Measurements from ENCODE around the gene AQR.
"Not testable (repeated sequence)": the region's sequence is repeated elsewhere in the genome, so short reads cannot be mapped to it uniquely, and the experiment has no call there.

The AQR gene

GRCh38 chr15:34869110-34869509, 100.4 kb downstream of the AQR start:
- DNase-seq = no peak

GRCh38 chr15:34865531-34865930, 104.0 kb downstream of the AQR start:
- DNase-seq = no peak

- no peak for DNase-seq
These were observed 108.3 kb downstream of the AQR start for GRCh38 chr15:34861214-34861613.

- DNase-seq = no peak
These were observed 113.6 kb downstream of the AQR start for GRCh38 chr15:34855893-34856292.

GRCh38 chr15:34855413-34855812, 114.1 kb downstream of the AQR start:
- DNase-seq = no peak

GRCh38 chr15:34854232-34854631, 115.3 kb downstream of the AQR start:
- no peak for DNase-seq

- DNase-seq = no peak
These were observed 116.4 kb downstream of the AQR start for GRCh38 chr15:34853001-34853758.

- no peak for DNase-seq
These were observed 117.8 kb downstream of the AQR start for GRCh38 chr15:34851751-34852150.

GRCh38 chr15:34851007-34851406, 118.5 kb downstream of the AQR start:
- no peak for DNase-seq

- DNase-seq = no peak
These were observed 119.4 kb downstream of the AQR start for GRCh38 chr15:34850121-34850520.

- no peak for DNase-seq
These were observed 120.1 kb downstream of the AQR start for GRCh38 chr15:34849364-34849959.

GRCh38 chr15:34847598-34847997, 121.9 kb downstream of the AQR start:
- DNase-seq = no peak

- no peak for DNase-seq
These were observed 128.2 kb downstream of the AQR start for GRCh38 chr15:34841262-34841725.

GRCh38 chr15:34838282-34838681, 131.3 kb downstream of the AQR start:
- DNase-seq = no peak

GRCh38 chr15:34837246-34838016, 132.1 kb downstream of the AQR start:
- no peak for DNase-seq

GRCh38 chr15:34828145-34828911, 141.2 kb downstream of the AQR start:
- DNase-seq = no peak

GRCh38 chr15:34821831-34822230, 147.7 kb downstream of the AQR start:
- DNase-seq = no peak

- DNase-seq = no peak
These were observed 149.4 kb downstream of the AQR start for GRCh38 chr15:34820110-34820509.

- no peak for DNase-seq
These were observed 151.0 kb downstream of the AQR start for GRCh38 chr15:34818526-34818925.

- DNase-seq = no peak
These were observed 153.7 kb downstream of the AQR start for GRCh38 chr15:34815836-34816235.

- no peak for DNase-seq
These were observed 155.9 kb downstream of the AQR start for GRCh38 chr15:34813446-34814190.

- not testable (repeated sequence) for DNase-seq
These were observed 156.6 kb downstream of the AQR start for GRCh38 chr15:34812868-34813365.

Measured in effector CD8-positive, alpha-beta T cell (primary cell).